Muscle layer of duodenum (tissue), 2 donors: Measurements from ENCODE around the gene TSR2.

Experiments used
- H3K27ac ChIP-seq: one replicate; pipeline ENCODE4 v1.7.0; 2013; ENCODE audit warnings: mild to moderate bottlenecking, low read length
- H3K27me3 ChIP-seq: one replicate; pipeline ENCODE4 v1.7.0; 2013; ENCODE audit warnings: low read depth, mild to moderate bottlenecking, control low read depth, low read length
- H3K36me3 ChIP-seq, 2 donors: one replicate each; pipeline ENCODE4 v1.7.0; 2013; ENCODE audit warnings: low read length in 2 of 2, control low read depth in 1 of 2, mild to moderate bottlenecking in 1 of 2; ENCODE audit not compliant: insufficient read depth in 2 of 2, control insufficient read depth in 1 of 2
- H3K4me1 ChIP-seq, 2 donors: one replicate each; pipeline ENCODE4 v1.7.0; 2013; ENCODE audit warnings: low read length in 2 of 2, mild to moderate bottlenecking in 2 of 2, control low read depth in 1 of 2, moderate library complexity in 1 of 2; ENCODE audit not compliant: insufficient read depth in 2 of 2, control insufficient read depth in 1 of 2
- H3K4me3 ChIP-seq, 2 donors: one replicate each; pipeline ENCODE4 v1.7.0; 2013; ENCODE audit warnings: low read length in 2 of 2, low read depth in 1 of 2, mild to moderate bottlenecking in 1 of 2
- H3K9me3 ChIP-seq, 2 donors: one replicate each; pipeline ENCODE4 v1.7.0; 2013; ENCODE audit warnings: low read length in 2 of 2, control low read depth in 1 of 2, mild to moderate bottlenecking in 1 of 2; ENCODE audit not compliant: control insufficient read depth in 1 of 2
- donor health status: healthy.

TSR2 gene

DNA sequence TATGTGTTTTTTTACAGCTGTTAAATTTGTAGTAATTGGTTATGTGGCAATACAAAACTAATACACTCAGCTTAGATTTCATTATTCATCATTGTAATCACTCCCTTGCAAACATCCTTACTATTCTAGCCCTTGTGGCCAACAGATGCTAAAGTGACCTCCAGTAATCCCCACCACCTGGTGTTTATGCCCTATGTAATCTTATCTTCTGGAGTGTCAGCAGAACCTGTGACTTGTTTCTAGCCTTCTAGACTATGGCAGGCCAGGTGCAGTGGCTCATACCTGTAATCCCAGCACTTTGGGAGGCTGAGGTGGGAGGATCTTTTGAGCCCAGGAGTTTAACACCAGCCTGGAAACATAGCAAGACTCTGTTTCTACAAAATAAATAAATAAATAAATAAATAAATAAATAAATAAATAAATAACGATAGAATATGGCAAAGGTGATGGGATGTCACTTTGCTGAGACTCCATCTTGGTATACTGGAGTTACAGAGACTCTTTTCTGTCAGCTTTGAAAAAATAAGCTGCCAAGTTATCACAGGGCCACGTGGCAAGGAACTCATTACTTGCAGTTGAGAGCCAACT is 12.3 kb upstream of the TSR2 start:
- no peak overlapping the region for H3K4me3 ChIP-seq
- no peaks in the 10 kb centered on the region for H3K36me3 ChIP-seq
- no peak overlapping the region for H3K27ac ChIP-seq
- no peaks in the 10 kb centered on the region for H3K4me1 ChIP-seq
- H3K27me3 ChIP-seq, result no peaks in the 10 kb centered on the region
- no peaks in the 10 kb centered on the region for H3K9me3 ChIP-seq

DNA sequence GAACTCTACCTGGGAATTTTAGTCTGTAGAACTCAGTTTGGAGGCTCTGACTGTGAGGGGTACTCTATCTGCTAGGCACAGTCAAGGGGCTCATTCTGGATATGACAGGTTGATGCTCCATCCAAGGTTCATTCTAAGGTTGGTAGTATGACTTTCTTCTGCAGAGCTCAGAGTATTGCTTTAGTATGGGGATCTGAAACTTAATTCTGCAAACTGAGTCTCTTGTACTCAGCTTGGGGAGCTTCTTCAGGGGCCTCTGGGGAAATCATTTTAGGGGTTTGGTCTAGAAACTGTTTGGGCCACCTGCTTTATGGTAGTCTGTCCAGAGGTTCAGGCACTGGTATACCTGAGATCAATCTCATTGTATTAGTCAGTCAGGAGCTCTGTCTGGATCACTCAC is 9.7 kb upstream of the TSR2 start:
- Histone ChIP-seq H3K9me3 (no peaks in the 10 kb centered on the region), H3K27me3 (no peaks in the 10 kb centered on the region), H3K36me3 (no peaks in the 10 kb centered on the region), H3K27ac (no peak overlapping the region), H3K4me1 (no peaks in the 10 kb centered on the region), H3K4me3 (no peak overlapping the region)

DNA sequence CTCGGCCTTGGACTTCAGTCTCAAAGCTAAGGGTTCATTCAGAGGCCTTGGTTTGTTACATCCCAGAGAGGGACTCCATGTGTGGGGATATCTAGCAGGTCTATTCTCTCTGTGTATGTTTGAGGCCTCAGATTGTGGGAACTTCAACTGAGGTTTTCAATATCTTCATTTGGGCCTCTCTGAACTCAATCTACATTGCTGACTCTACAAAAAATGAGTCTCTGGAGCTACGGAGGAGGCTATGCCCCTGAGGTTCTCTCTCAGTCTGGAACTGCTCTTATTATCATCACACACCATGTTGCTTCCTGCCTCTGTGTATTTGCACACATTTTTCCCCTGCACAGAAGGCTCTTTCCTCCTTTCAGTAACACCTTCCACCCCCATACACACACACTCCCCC is 5.1 kb upstream of the TSR2 start:
- Histone ChIP-seq H3K4me3 (no peak overlapping the region), H3K27ac (no peak overlapping the region), H3K27me3 (no peaks in the 10 kb centered on the region), H3K9me3 (no peaks in the 10 kb centered on the region), H3K36me3 (no peaks in the 10 kb centered on the region), H3K4me1 (no peaks in the 10 kb centered on the region)

DNA sequence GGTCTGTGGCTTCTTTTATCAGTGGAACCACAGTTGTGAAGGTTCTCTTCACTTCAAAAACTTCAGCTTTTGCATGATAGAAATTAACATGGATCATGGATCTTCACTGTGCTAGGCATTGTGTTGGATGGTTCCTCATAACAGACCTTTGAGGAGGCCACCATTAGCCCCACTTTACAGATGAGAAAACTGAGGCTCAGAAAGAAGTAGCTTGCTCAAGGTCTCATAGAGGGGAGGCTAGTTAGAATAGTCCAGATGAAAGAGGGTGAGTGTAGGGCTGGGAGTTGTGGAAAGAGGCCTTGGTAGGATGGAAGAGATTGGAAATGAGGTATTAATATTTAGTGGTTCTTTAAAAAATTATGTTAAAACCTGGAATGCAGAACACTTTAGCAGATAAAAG is 2.6 kb downstream of the TSR2 start:
- Histone ChIP-seq H3K9me3 (no peaks in the 10 kb centered on the region), H3K4me3 (no peak overlapping the region), H3K27ac (no peak overlapping the region), H3K36me3 (peaks cover 0 to 25% of the 10 kb centered on the region in 2 donors), H3K27me3 (no peaks in the 10 kb centered on the region), H3K4me1 (peaks cover 0 to 17% of the 10 kb centered on the region in 2 donors)

DNA sequence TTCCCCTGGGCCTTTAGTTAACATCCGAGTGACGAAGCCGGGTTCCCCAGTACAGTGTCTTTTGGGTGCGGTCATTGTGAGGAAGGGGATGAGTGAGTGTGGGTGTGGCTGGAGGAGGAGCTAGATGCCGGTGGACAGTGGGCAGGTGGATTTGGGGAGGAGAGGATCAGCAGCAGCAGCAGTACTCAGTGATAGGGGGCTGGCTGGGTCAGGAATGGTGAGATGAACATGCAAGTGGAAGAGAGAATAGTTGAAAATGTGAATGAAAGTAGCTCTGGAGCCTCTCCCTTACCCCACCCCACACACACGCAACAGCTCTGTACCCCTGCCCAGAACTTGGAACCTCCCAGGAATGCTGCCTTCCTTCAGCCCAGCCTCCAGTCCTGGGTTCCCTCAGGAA is 4.5 kb downstream of the TSR2 start:
- Histone ChIP-seq H3K4me1 (peaks cover 0 to 17% of the 10 kb centered on the region in 2 donors), H3K27me3 (no peaks in the 10 kb centered on the region), H3K36me3 (peaks cover 0 to 37% of the 10 kb centered on the region in 2 donors), H3K9me3 (no peaks in the 10 kb centered on the region), H3K27ac (no peak overlapping the region), H3K4me3 (no peak overlapping the region)

DNA sequence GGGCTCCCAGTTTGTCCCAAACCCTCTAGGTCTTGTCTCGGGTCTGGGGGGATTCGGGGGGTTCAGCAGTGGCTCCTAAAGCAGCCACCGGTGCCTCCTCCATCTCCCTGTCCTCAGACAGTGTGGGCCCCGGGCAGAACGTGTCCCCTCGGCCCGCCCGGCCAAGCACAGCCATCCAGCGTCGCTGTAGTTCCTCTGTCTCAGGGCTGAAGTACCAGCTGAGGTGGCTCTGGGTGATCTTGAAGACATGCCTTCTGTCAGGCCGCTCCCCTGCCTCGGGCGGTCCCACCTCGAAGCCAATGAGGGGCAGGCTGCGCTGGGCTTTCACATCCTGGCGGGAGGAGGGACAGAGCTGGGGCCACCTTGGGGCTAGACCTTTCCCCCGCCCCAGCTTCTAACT is 5.9 kb downstream of the TSR2 start:
- Histone ChIP-seq H3K36me3 (peaks cover 0 to 37% of the 10 kb centered on the region in 2 donors), H3K4me1 (peaks cover 0 to 13% of the 10 kb centered on the region in 2 donors), H3K4me3 (no peak overlapping the region), H3K27me3 (no peaks in the 10 kb centered on the region), H3K27ac (no peak overlapping the region), H3K9me3 (no peaks in the 10 kb centered on the region)

DNA sequence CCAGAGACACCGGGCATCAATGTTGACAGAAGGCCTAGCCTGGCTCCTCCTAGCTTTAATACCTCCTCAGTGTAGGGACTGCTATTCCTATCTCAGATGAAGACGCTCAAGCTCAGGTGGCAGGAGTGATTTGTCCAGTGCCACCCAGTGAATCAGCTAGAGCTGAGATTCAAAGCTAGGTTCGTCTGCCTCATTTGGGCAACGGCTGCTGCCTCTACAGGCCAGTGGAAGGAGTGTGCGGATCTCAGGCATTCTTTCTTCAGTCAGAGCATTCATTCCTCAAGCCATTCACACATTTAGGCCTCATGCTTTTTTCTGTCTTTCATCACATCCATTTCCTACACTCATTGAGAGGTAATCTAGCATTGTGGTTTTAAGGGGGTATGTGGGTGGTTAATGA is 7.3 kb downstream of the TSR2 start:
- Histone ChIP-seq H3K27ac (no peak overlapping the region), H3K4me3 (no peak overlapping the region), H3K27me3 (no peaks in the 10 kb centered on the region), H3K36me3 (peaks cover 0 to 37% of the 10 kb centered on the region in 2 donors), H3K4me1 (no peaks in the 10 kb centered on the region), H3K9me3 (no peaks in the 10 kb centered on the region)

DNA sequence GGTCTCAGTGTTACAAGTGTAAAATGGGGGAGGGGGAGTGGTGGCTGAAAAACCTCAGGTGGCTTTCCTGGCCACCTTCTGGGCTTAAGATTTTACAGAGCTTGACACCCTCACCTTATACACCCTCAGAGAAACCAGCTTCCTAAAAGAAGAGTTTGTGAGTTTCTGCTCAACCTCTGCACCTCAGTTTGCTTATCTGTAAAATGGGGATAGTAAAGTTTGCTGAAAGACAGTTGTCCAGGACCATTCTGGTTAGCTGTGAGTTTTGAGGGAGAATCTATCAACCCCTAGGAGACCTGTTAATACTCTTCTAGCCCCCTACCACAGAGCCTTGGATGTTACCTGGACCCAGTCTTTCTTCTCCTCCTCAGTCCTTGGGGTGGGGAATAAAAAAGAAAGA is 9.7 kb downstream of the TSR2 start:
- no peak overlapping the region for H3K27ac ChIP-seq
- H3K36me3 ChIP-seq, result peaks cover 0 to 21% of the 10 kb centered on the region in 2 donors
- H3K27me3 ChIP-seq, result no peaks in the 10 kb centered on the region
- H3K4me1 ChIP-seq, result no peaks in the 10 kb centered on the region
- H3K9me3 ChIP-seq, result no peaks in the 10 kb centered on the region
- H3K4me3 ChIP-seq, result no peak overlapping the region

DNA sequence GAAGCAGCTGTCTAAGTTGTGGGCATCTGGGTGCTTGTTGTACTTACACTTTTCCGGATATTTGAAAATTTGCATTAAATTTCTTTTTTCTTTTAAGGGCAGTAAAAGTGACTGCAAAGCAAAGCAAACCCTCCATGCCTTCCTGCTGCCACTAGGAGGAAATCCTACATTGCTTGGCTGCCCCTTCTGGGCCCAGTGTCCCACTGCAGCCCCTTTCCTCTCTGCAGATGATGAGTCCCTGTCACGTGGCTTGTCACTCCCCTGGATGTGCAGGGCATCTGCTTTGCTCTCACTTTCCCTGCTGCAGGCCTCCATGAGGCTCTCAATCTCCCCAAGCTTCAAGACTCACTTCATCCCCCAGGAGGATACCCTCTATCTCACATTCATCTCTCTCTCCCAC is 12.7 kb downstream of the TSR2 start:
- peaks cover 0 to 24% of the 10 kb centered on the region in 2 donors for H3K36me3 ChIP-seq
- H3K4me3 ChIP-seq, result no peak overlapping the region
- H3K27ac ChIP-seq, result no peak overlapping the region
- H3K4me1 ChIP-seq, result no peaks in the 10 kb centered on the region
- H3K27me3 ChIP-seq, result no peaks in the 10 kb centered on the region
- no peaks in the 10 kb centered on the region for H3K9me3 ChIP-seq

DNA sequence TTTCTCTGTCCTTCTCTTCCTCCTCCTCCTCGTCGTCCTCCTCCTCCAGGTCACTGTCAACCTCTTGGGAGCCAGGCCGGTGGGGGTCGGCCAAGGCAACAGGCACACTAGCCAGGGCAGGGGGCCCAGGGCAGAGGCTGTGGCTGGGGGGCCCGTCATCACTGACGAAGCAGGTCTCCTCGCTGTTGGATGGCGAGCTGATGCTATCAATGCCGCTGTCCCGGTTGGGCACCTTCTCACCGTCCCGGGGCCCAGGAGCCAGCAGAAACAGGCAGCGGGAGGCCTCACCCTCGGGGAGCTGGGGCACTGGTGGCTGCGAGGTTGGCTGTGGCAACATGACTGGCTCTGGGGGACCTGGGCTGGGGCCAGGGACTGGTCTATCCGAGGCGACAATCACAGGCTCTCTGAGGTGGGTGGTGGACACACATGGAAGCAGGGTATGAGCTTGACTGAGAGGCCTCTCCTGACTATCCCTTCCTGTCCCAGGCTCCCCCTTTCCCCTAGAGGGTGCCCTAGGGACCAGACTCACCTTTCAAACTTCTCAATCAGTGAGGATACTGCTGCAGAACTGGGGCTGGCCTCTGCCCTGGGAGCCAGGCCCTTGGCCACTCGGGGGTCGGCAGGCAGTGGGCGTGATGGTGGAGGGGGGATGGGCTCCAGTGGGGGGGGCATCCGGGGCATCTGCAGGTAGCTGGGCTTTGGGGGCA is 30.0 kb downstream of the TSR2 start:
- Histone ChIP-seq H3K4me3 (no peak overlapping the region), H3K9me3 (no peaks in the 10 kb centered on the region), H3K27me3 (no peaks in the 10 kb centered on the region), H3K4me1 (no peaks in the 10 kb centered on the region), H3K27ac (no peak overlapping the region), H3K36me3 (peaks cover 9 to 38% of the 10 kb centered on the region in 2 donors)

DNA sequence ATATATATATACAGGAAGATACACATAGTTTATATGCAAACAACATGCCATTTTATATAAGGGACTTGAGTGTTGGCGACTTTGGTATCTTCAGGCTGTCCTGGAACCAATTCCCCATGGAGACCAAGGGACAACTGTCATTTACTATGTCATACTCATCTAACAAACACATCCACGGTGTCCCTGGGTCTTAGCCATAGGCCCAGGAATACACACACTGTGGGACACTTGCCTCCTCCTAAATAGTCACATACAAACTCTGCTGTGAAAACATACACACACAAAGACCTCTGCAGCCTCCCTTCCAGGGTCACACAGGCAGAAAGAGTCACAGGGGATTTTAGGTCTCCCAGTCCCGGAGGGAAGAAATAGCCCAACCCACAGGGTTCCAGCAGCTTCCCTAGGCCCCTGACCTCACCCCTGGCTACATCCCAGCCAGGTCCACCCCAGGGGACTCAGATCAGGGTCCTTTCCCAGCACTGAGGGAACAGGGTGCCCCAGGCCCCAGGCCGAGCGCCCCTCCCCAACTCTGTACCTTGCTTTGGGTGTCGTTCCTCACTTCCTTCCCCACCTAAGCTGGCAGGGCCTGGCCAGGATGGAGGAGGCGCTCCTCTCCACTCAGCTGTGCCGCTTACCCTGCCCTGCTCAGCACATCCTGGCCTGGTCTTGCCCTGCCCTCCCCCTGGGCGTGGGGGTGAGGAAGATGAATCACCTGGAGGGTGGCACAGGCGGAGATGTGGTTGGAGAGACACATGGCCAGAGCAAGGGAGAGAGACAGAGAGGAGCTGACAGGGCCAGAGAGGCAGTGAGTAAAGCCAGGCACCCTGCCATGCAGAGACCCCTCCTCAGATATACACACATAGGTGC is 34.0 kb downstream of the TSR2 start:
- Histone ChIP-seq H3K9me3 (no peaks in the 10 kb centered on the region), H3K36me3 (peaks cover 0 to 13% of the 10 kb centered on the region in 2 donors)

More for the DNA sequence above, 34.0 kb downstream of the TSR2 start:
- no peaks in the 10 kb centered on the region for H3K27me3 ChIP-seq
- no peak overlapping the region for H3K27ac ChIP-seq
- H3K4me1 ChIP-seq, result peaks cover 0 to 2% of the 10 kb centered on the region in 2 donors
- no peak overlapping the region for H3K4me3 ChIP-seq
